HG02759 (cell line): ENCODE measurements around the gene NTRK3.
"Not testable (repeated sequence)": the region's sequence is repeated elsewhere in the genome, so short reads cannot be mapped to it uniquely, and the experiment has no call there.

Source experiments
- ATAC-seq: cut with Tn5 transposase; IDR thresholded peaks from one replicate; pipeline ENCODE4 v1.9.1; 2021; ENCODE audit warnings: mild to moderate bottlenecking, moderate library complexity; ENCODE audit not compliant: unreplicated experiment

The NTRK3 gene

DNA sequence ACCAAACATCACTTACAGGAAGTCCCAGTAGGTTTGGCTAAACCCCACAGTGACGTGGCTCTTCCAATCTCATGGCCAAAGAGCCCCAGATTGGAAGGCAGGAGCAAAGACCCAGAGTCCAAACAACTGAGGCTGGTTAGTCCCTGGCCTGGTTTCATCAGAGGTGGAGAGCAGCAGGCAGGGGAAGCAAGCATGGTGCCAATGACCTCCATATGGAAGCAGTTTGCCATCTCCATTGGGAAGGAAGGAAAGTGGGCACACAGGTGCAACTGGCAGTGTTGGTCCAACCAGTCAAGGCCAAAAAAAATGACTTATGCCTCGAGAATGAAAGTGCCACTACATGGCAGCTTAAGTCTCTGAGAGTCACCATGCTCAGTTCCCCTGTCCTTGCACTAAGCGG is 175.9 kb downstream of the NTRK3 start:
- no peak for ATAC-seq

DNA sequence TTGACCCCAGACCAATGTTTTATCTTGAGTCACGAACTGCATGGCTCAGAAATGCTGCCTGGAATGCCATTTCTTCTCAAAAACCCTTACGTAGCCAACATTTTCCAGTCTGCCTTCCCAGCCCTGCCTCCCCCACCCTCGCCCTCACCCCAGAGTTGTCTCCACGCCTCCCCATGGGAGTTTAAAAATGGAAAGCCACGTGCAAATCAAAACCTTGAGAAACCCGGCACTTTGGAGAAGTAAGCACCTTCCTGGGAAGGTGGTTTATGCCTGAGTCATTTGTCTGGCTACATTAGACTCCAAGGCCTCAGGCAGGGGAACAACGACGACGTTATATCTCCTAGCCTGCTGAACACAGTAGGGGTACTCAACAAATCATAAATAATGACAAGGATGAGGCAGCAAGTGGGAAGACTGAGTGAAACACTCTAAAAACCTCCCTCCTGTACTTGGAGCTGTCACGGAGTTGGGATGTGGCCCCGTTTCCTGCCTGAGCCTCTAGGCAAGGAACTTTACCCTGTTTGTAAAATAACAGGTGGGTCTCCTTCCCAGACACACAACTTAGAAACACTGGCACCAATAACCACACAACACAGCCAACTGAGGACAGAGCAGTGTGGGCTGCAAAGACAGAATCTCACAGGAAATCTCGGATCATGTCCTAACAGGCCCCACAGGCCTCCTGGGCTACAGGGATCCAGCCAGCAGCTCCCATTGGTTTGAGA is 179.1 kb downstream of the NTRK3 start:
- no peak for ATAC-seq

- no peak for ATAC-seq
Observed at GRCh38 chr15:88076328-88076727, 180.2 kb downstream of the NTRK3 start.

DNA sequence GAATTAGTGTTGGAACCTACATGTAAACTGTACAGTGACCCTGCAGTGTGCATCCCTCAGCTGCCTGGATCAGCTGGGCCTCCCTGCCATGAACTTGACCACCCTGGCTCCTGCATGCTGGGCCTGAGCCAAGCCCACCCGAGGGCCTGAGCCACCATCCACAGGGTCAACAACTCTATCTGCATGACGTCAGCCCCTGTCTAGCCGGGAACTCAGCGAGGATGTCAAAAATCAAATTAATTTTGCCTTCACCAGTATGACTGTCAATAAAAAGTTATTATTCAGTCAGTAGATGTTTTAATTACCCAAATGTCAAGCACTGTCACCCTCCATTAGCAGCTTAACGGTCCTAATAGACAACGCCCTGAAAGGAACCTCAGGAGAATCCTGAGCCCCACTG is 181.4 kb downstream of the NTRK3 start:
- no peak for ATAC-seq

DNA sequence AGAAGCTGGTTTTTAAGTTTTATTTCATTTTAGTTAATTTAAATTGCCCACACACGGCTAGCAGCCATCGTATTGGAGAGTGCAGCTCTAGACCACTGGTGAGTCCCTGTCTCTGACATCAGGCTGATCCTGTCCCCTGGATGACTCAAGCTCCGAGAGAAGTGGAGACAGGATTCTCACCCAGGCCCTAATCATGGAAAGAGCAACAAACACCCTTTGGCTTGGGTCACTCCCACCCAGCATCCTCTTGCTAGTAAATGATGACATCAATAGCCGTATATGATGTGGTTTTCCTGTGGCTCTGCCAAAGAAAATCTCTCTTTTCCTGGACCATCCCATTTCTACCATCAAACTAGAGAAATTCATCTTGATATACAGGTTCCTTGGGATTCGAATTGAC is 182.2 kb downstream of the NTRK3 start:
- no peak for ATAC-seq

DNA sequence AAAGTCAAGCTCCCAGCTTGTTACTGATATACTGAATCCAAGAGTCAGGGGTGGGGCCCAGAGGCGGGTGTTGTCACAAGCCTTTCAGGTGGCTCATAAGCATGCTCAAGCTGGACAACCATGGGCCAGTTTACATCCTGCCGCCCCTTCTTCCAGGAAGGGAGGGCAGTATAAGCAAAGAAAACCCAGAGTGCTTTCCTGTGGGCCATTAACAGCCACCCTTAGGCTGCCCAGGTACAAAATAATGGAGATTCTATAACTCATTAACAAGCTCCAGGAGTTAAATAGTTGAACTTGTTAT is 183.2 kb downstream of the NTRK3 start:
- no peak for ATAC-seq

GRCh38 chr15:88072598-88073390 is 183.7 kb downstream of the NTRK3 start:
- ATAC-seq, result no peak

GRCh38 chr15:88072133-88072532 is 184.4 kb downstream of the NTRK3 start:
- ATAC-seq, result not testable (repeated sequence)

- ATAC-seq, result no peak
Observed at GRCh38 chr15:88071141-88071540, 185.4 kb downstream of the NTRK3 start.

DNA sequence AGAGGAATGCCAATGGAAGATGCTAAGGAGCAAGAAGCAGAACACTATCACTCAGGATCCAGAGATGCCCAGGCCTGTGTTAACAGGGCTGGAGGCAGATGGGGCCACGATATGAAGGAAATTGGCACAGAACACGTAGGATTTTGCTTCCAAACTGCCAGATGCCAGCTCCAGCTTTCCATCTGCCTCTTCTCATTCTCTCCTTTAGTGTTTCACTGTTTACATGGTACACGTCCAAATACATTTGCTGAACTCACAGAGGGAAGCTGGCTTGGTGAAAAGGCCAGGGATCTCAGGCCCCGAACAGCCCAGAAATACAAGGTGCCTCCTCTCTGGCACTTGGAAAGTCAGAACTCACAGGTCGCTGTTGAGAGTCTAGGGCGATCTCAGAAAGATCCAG is 187.0 kb downstream of the NTRK3 start:
- ATAC-seq, result no peak

DNA sequence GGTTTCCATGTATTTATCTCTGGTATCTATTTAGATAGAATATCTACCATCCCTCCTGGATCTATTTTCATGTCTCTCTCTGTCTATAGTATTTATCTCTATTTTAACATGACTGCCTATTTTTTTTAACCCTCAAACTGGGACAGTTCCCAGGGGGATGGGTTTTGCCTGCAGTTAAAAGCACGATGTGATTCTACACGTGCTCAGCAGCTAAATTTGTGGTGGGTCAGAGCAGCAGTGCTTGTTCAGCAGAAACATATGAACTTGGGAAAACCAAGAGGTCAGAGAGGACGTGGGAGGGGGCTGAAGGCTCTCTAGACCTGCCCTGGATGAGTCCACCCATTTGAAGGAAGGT is 189.2 kb downstream of the NTRK3 start:
- no peak for ATAC-seq

- no peak for ATAC-seq
Observed at GRCh38 chr15:88066636-88067330, 189.8 kb downstream of the NTRK3 start.

- no peak for ATAC-seq
Observed at GRCh38 chr15:88061452-88061851, 195.1 kb downstream of the NTRK3 start.

DNA sequence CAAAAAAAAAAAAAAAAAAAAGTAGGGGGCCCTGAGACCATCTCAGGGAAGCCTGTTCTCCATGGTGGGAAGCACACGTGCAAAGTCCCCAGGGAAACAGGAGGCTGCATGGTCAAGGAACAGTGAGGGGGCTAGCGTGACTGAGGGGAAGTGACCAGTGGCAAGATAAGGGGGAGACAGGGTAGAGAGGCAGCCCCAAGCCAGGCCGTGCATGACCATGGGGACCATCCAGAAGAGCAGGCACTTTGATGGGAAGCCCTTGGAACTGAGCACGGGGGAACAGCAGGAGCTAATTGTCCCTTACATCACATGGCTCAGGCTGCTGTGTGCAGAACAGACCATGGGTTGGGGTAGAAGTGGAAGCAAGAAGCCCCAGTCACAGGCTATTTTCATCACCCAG is 196.2 kb downstream of the NTRK3 start:
- no peak for ATAC-seq

GRCh38 chr15:88057836-88058235 is 198.7 kb downstream of the NTRK3 start:
- ATAC-seq, result no peak

GRCh38 chr15:88049506-88049905 is 207.0 kb downstream of the NTRK3 start:
- peak; percentile 80 for ATAC-seq

- no peak for ATAC-seq
Observed at GRCh38 chr15:88048755-88049154, 207.8 kb downstream of the NTRK3 start.

DNA sequence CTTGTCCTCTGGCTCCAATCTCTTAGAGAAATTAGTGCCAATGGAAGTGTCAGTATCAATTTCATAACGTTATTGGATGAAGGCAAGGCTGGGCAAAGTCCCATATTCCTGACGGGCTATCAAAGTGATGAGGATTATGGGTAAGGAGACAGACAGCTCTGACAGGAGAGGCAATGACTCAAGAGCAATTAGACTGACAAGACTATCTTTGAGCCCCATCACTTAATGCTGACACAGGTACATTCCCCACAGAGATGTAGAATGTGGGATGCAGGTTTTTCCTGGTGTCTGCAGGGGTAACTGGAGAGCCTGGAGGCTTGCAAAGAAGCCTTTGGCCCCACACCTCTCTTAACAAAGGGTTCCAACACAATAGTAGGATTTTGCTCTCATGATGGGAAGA is 208.3 kb downstream of the NTRK3 start:
- no peak for ATAC-seq

DNA sequence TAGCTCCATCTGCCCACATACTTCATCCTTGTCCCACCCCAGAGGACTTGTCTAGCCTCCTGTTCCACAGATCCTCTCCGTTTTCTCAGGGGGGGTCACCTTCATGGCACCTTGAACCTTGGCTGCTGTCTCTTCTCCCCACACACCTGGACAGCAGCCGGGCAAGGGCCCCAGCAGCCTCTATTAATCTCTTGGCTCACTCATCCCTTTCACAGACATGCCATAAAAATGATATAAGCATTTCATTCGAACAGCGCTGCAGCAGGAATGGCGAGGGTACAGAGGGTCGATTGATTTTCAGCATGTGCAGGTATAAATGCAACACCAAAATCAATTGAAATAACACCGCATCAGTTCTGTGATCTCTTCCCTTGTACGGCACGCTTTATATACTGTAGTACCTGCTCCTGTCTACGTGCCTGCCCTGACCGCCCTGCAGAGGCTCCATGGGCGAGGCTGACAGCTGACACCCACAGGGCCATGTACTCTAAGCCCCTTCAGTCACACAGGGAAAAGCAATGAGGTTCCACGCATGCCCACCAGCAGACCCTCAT is 209.9 kb downstream of the NTRK3 start:
- ATAC-seq, result no peak

DNA sequence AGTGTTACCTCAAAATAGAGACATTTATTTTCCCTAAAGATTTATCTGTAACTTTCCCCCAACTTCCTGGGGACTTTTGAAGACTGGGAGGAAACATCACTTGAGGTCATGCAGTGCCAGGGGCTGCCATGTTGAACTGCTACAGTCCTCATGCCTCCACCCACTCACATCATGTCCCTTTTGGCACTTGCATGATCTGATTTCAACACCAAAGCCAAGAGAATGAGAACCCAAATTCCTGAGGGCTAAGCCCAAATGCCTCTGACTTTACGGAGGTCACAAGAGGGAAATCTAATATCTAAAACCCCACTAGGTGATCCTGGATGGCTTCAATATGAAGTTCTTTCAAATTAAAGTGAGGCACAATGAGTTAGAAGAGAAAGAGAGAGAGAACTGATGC is 213.1 kb downstream of the NTRK3 start:
- ATAC-seq, result no peak

GRCh38 chr15:88042047-88042446 is 214.5 kb downstream of the NTRK3 start:
- no peak for ATAC-seq

DNA sequence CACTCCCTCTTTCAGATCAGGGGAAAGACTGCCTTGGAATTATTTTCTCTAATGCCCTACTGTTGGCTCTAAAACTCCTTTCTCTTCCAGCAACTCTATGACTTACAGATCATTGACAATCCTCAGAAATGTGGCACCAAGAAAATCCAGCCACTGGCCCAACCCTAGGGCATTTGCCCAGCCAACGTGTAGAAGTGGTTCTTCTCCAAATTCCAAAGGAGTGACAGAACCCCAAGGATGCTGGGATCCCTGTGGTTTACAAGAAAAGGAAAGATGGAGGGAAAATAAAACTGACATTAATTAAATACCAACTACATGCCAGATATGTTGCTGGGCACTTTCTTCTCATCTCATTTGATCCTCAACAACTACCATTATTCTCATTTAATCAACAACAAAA is 216.0 kb downstream of the NTRK3 start:
- no peak for ATAC-seq
